HG03521 (cell line): ENCODE results near the gene ADIPOR2.

Experiments
- ATAC-seq: cut with Tn5 transposase; IDR thresholded peaks from one replicate; pipeline ENCODE4 v1.9.1; 2021; ENCODE audit warnings: mild to moderate bottlenecking, moderate library complexity; ENCODE audit not compliant: unreplicated experiment

The ADIPOR2 gene

DNA sequence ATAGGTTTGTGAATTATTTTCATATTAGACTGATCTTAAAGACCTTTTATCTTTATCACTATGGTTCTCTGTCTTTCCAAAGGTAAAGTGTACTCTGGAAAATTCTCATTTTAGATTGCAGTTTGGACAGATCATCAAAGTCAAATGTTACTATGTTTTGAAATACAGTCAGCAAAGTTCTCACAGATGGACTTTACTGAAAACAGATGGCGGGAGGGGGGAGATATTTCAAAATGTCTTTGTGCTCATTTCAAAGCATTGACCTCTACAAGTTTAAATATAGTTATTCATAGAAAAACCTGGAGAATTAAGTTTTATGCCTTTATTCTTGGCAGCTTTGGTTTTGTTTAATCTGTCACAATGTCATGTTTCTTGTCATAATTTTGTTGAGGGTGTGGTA is 77.7 kb downstream of the ADIPOR2 start:
- ATAC-seq: no peak

DNA sequence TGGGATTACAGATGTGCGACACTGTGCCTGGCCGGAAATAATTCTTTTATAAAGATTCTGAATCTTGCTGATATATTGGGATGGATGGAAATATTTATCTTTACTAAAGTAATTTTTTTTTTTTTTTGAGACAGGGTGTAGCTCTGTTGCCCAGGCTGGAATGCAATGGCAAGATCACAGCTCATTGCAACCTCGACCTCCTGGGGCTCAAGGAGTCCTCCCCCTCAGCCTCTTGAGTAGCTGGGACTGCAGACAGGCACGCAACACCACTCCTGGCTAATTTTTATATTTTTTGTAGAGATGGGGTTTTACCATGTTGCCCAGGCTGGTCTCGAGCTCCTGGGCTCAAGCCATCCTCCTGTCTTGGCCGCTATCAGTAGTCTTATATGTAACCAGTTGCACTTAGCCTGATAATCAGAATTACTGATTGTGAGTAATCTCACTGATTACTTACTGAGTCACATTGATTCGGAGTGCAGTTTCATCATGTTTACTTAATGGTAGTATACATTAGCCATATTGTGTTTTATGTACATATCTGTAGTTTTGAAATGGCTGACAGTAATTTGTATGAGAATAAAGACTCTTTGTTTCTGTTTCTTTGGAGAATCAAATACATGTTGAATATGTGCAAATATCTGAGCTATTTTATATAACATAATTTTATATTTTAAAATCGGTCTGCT is 79.1 kb downstream of the ADIPOR2 start:
- ATAC-seq: no peak

DNA sequence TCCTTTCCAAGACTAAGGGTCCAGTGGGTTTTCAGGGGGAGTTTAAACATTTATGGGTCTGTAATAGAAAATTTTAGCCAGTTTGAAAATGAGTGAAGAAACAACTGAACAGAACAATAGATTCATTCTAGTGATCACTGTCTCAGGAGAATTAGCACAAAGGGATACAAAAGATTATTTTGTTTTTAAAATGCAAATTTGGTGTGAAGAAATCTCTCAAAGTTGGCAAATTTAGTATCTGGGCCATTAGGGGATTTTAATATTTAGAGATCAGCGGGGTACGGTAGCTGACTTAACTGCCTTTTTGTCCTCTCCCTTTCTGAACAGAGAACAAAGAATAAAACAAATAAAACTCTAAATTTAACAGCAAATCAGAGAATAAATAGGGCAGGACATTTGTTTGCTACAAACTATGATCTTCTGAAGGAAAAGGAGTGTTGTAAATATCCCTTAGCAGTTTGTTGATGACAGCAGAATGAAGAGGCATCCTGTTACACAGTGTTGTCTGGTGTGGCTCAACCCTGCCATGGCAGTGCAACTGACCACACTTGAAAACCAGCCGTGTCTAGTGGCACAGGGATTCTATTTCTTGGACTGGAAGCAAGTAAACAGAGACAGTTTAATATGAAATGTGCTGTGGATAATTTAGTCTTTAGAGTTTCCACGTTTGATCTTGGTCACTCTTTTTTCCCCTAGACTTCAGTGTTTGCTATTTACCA is 83.2 kb downstream of the ADIPOR2 start:
- ATAC-seq: no peak

DNA sequence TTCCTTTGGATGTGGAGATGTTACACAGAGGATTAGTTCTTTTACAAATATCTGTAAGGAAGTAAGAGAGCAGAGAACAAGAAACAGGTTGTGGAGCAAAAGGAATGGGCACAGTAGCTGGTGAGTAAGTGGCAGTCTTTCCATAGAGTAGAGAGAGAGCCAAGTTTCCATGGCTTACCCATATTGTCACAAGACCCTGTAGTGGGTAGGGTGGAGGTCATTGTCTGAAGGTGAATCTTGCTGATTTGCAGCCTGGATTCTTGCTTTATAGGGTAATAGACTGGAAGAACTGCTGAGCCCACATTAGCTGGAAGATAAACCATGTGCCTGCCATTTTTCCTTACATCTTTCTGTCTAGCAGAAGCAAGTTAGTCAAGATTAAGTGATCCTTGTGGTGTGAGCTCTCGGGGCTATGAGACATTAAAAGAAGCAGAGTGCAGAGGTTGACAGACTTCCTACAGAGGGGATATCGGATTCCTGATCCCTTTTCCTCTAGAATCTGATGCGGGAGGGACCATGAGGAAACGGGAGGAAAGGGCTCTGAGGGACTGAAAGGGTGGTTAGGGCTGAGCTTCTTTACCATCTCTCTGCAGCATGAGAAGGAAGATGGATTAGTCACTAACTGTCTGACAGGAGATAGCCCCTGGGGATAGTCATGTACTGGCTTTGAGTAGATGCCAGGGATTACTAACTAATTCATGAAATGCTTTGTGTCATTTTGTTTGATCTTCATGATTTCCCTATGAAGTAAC is 85.5 kb downstream of the ADIPOR2 start:
- no peak for ATAC-seq

DNA sequence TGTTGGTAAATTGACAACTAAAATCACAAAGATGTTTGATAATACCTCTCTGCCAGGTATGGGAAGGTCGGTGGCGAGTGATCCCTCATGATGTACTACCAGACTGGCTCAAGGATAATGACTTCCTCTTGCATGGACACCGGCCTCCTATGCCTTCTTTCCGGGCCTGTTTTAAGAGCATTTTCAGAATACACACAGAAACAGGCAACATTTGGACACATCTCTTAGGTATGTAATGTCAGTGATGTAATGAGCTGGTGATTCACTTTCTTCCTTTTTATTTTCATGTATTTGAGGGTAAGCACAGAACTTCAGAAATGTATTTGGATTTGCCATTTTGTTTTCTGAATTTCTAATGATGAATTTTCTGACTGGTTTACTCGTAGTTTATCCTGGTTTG is 86.9 kb downstream of the ADIPOR2 start:
- no peak for ATAC-seq

DNA sequence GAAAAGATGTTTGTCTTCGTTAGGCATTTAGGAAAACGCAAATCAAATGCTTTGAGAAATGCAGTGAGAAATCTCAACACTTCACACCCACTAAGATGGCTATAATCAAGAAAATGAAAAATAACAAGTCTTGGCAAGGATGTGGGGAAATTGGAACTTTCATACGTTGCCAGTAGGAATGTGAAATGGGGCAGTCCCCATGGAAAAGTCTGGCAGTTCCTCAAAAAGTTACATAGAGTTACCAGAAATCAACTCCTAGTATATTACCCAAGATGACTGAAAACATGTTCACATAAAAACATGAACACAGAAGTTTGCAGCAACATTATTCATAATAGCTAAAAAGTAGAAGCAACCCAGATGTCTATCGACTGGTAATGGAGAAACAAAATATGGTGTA is 88.0 kb downstream of the ADIPOR2 start:
- ATAC-seq: no peak

DNA sequence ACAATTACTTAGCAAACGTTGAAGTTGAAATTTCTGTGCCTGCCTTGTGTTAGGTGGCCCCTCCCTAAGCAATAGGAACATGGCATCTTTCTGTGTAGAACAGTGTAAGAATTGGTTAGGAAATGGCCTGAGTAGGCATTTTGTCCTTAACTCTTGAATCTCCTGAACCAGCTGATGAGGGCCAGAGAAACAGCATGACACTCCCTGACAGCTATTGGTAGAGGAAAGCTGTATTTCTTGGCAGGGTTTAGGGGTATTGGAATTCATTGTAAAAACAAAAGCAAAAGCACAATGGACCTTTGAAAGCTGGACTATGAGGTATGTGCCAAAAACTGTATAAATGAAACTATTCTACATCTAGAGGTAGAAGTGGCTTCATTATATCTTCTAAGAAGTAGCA is 88.9 kb downstream of the ADIPOR2 start:
- no peak for ATAC-seq

DNA sequence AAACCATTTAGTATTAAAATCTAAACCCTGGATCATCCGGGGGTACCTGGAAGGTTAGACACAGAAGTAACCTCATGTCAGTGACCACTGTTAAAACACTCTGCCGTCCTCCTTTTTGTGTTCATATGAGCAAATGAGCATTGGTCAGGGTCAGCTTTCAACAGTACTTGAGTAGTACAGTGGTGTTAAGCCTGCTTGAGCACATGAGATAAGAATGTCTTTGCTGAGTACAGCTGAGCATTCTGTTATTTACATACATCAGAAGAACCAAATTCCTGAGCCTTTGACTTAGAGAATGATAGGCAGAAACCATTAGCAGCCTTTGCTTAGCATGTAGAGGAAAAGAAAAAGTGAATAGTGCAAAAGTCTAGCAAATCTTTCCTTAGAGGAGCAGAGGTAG is 90.9 kb downstream of the ADIPOR2 start:
- ATAC-seq: no peak

DNA sequence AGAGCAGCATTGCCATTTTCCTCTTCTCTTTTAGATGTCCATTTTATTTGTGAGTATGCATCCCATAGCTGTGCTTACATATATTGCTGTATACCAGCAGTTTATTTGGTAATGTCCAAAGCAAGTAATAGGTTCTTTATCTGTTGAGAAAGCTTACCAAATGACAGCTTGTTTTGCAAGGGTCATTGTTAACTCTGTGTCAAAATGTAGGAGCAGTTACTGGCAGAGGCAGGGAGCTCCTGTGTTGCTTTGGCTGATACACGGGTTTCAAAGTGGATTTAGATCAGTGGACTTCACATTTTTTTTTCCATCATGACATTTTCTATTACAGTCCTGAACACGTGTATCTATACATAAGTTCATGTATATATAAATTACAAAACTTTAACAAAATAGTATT is 91.3 kb downstream of the ADIPOR2 start:
- no peak for ATAC-seq

DNA sequence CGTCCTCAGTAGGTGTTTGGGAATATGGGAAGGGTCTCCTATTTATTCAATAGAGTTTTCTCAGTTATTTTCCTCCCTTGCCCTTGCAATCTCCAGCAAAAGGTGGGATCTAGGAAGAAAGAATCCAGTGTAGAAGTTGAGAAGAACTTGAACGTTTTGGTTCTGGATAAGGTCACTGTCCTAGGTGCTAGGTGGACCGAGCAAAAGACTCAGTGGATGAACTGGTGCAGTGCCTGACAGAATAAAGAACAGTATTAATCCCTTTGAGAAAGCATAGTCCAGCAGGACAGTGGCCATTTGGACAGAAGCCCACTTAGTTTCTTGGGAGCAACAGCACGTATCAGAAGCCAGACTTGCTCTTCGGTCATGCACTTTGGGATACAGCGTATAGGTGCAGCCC is 96.8 kb downstream of the ADIPOR2 start:
- no peak for ATAC-seq

DNA sequence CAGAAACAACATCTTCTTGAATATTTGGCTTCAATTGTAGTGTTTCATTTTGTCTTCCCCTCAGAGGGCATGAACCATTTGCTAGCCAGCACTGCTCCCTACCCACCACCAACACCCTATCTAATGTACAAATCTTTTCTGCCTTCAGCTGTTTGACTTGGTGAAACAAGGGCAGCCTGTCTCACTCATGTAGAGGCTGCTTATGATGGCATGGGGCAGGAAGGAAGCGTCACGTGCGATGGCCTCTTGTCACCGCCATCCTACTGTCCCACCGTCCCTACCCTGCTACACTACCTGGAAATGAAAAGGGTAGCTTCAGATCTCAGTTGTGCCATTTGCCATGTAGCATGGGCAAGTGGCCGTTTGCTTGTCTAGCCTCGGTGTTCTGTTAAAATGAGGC is 99.6 kb downstream of the ADIPOR2 start:
- ATAC-seq: no peak

DNA sequence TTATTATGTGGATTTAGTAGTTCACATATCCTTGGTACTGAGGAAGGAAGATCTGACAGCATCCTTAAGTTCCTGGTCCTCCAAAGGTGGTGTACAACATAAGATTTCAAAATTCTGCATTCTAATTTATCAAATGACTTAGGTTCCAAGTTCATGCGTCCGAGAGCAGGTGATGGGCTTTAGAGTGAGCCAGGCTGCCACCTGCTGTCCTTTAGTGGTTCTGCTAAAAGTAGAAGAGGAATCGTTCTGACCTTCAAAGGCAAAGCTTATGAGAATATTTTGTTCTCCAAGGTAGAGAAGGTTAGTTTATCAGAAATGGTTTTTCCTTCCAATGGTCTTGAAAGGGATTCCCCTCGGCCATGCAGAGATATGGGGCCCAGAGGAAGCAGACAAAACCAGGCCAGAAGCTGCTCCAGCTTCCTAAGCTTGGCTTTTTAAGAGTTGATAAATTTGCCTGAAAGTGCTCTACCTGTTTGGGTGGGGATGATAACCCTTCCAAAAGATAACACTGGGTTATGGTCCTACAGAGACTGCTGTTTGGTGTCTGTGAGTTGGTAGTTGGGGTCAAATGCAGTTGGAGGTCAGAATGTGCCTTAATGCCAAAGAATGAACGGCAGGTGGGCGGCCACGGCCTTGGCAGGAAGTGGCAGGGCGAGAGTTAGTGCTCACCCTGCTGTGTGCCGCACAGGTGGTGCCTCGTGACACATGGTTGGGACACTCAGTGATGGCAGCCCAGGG is 100.4 kb downstream of the ADIPOR2 start:
- no peak for ATAC-seq

DNA sequence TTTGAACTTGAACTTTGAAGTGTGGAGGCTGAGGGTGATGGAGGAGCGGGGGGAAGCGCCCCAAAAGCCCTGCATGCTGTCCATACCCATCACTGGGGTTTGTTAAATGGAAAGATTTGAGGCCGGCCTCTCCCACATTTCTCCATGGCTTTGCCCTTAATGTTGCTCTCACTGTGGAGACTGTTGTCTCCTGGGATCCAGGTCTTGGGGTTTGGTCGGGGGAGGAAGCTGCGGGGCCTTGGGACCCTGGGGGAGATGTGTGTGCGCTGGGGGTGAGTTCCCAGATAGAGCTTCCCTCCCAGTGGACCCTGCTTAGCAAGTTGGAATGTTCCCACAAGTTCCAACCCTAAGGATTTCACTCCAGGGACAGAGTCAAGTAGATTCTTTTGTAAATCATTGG is 101.5 kb downstream of the ADIPOR2 start:
- ATAC-seq: no peak

DNA sequence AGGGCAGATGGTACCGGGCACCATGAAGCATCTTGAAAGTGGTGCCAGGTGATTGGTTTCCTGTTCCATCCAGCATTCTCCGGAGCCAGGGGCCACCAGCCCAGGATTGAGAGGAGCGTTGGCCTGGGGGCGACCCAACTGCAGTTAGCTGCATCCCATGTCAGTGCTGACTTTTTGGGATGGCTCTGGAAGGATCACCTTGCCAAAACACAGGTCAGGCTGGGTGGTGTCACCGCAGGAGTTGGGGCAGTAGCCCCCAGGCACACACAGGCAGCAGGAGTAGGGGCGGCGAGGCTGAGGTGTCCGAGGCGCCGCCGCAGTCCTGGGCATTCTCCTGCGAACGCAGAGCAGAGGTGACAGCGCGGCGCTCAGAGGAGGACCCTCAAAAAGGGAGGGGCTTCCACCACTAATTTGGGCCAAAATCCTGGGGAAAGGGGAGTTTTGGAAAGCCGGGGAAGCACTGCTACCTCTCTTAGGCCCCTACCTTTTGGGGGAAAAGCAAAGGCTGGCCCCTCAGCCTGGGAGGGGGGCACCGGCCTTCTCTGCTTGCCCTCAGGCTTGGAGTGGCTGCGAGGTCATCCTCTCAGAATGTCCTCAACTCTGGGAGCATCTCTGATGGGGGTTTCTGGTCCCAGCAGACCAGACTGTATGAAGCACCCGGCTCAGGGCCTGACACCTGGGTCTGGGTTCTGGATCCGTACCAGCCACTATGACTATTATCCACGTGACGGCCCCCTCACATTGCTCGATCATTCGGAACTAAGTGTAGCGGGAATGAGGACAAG is 102.7 kb downstream of the ADIPOR2 start:
- ATAC-seq: no peak

DNA sequence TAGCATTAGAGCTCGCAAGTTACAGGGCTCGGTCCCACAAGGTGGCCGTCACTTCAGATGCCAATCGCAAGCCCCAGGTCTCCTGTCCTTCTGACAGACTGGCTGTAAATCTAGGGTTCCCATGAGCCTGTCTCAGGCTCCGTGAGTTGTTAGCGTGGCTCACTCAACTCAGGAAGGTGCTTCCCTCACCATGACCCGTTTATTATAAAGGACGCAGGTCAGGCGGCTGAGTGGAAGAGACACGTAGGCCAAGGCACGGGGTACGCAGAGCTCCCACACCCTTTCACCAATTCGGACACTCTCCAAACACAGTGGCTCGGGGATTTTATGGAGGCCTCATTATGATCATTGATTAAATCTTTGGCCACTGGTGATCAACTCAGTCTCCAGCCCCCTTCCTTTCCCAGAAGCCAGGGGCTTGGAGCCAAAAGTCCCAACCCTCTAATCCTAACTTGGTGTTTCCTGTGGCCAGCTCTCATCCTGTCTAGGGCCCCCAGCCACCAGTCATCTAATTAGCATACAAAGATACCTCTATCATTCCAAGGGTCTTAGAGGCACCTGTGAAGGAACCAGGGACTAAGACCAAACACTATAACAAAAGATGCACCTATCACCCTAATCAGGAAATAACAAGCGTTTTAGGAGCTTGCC is 103.7 kb downstream of the ADIPOR2 start:
- ATAC-seq: no peak

DNA sequence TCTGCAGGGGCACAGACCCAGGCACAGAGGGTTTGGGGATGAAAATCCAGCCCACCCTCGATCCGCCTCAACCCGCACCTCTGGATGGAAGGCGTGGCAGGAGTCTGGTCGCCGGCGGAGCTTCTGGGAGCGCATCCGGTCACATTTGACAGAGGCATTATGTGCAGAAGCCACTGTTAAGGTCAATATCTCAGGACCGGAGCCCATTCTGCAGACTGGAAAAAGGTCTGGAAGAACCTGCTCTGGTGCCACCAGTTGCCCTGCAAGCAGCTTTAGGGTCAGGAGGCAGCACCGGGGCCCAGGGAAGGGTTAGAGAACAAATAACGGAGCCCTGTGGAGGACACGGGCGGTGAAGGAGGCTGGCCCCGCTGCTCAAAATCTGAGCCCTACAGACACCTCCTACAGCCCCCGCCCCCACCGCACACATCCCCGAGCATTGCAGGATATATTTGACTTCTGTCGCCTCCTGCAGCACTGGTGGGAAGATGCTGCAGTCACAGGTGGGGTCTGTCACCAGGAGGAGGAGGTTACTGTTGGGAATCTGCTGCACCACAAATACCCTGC is 104.4 kb downstream of the ADIPOR2 start:
- ATAC-seq: no peak

DNA sequence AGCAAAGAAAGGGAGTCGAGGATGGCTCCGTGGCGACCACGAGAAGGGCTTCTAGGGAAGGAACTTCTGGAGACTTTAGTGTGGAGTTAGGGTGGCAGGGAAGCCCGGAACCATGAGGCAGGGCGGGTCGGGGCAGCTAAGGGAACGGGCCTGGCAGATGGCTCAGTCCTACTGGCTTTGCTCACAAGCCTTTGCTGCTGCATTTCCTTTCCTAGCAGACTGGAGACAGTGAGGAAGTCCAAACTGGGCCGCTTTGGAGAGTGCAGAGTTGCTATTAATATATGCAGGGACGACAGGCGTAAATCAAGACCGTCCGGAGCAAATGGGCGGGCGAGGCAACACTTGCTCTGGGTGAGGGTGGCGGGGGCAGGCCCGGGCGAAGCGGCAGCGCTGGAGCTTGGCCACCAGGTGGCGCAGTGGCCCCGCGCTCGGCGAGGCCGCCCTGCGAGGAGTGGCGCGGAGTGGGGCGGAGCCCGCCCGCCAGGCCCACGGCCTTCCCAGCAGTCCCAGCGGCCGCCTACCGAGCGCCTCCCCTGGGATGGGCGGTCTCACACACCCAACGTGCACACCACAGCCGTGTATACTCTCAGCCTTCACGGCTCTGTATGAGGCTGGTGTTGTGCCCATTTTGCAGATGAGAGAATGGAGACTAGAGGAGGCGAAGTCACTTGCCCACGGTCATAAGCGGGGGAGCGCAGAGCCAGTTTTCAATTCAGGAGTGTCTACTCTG is 105.1 kb downstream of the ADIPOR2 start:
- peak; percentile 94 for ATAC-seq

DNA sequence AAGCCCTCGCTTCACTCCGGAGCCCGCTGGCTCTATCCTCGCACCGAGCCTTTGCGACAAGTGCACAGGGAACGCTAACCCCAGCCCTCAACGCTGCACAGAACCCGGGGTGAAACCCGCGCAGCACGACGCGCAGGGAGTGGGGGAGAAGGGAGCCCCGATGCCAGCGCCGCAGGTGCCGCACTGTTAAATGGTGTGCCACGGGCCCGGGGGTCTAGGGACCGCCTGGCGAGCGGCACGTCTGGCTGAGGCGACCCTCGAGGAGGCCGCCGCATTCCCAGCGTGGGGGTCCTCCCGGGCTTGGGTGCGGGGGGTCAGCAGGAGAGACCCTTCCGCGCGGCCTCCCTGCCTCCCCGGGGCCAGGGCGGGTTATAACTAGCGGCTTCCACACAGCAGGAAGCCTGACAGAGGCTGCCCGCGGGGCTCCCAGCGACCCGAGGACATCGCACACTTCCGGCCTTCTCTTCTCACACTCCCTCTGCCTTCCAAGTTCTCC is 105.7 kb downstream of the ADIPOR2 start:
- ATAC-seq: peak; percentile 21
